Cortex of kidney (tissue), 1 donor: ENCODE data around the gene TMEM88.
"Not testable (repeated sequence)": the region's sequence is repeated elsewhere in the genome, so short reads cannot be mapped to it uniquely, and the experiment has no call there.

Experiments
- DNase-seq: peaks from one replicate; lab custom pipeline; 2025; lab: John Stamatoyannopoulos, UW

Gene TMEM88

GRCh38 chr17:7854851-7855659 is at the start of gene TMEM88:
TMEM88 (plus strand) TSS chr17:7855066; CDS start chr17:7855075, 9 bp downstream.
- DNase-seq, result no peak

- no peak for DNase-seq
These were observed 48.3 kb upstream of the TMEM88 start for GRCh38 chr17:7806587-7806986.

- no peak for DNase-seq
These were observed 47.7 kb upstream of the TMEM88 start for GRCh38 chr17:7807206-7807605.

- no peak for DNase-seq
These were observed 45.6 kb upstream of the TMEM88 start for GRCh38 chr17:7809086-7809790.

- DNase-seq, result not testable (repeated sequence)
These were observed 45.0 kb upstream of the TMEM88 start for GRCh38 chr17:7809791-7810343.

- DNase-seq, result no peak
These were observed 43.6 kb upstream of the TMEM88 start for GRCh38 chr17:7811251-7811650.

- no peak for DNase-seq
These were observed 39.9 kb upstream of the TMEM88 start for GRCh38 chr17:7814969-7815368.

- DNase-seq, result no peak
These were observed 37.8 kb upstream of the TMEM88 start for GRCh38 chr17:7816926-7817642.

- no peak for DNase-seq
These were observed 37.3 kb upstream of the TMEM88 start for GRCh38 chr17:7817643-7817964.

- DNase-seq, result no peak
These were observed 36.8 kb upstream of the TMEM88 start for GRCh38 chr17:7818026-7818425.

GRCh38 chr17:7818746-7819645 is 35.9 kb upstream of the TMEM88 start:
- no peak for DNase-seq

- no peak for DNase-seq
These were observed 34.6 kb upstream of the TMEM88 start for GRCh38 chr17:7820231-7820630.

GRCh38 chr17:7822126-7822525 is 32.7 kb upstream of the TMEM88 start:
- DNase-seq, result no peak

- no peak for DNase-seq
These were observed 31.3 kb upstream of the TMEM88 start for GRCh38 chr17:7823581-7824001.

- DNase-seq, result no peak
These were observed 30.6 kb upstream of the TMEM88 start for GRCh38 chr17:7824021-7824924.

GRCh38 chr17:7825206-7825990 is 29.5 kb upstream of the TMEM88 start:
- no peak for DNase-seq

- DNase-seq, result no peak
These were observed 24.2 kb upstream of the TMEM88 start for GRCh38 chr17:7830616-7831015.

GRCh38 chr17:7831233-7831632 is 23.6 kb upstream of the TMEM88 start:
- no peak for DNase-seq

GRCh38 chr17:7832431-7832830 is 22.4 kb upstream of the TMEM88 start:
- DNase-seq, result no peak
